Measurements from ENCODE around the gene AFF3. TPM values are rescaled to one million over a fixed set of nuclear protein-coding genes. Genes with fewer than 3 reads are reported as not detected.

The AFF3 gene
- total RNA-seq, 2 experiments from 2014 or later, result 0.09 to 0.55 TPM

GRCh38 chr2:99860720-99861375, 281.5 kb downstream of the AFF3 start:
- peaks cover 2% of the 10 kb centered on the region for H3K4me1 Mint-ChIP-seq

GRCh38 chr2:99858951-99859596, 283.3 kb downstream of the AFF3 start:
- peaks cover 2% of the 10 kb centered on the region for H3K4me1 Mint-ChIP-seq
- H3K4me3 Mint-ChIP-seq, result no peak overlapping the region
- no peak overlapping the region for H3K27ac Mint-ChIP-seq
- no peaks in the 10 kb centered on the region for H3K36me3 Mint-ChIP-seq
- no peak for DNase-seq
- no peaks in the 10 kb centered on the region for H3K9me3 Mint-ChIP-seq (ENCODE audit: low read depth)
- H3K27me3 Mint-ChIP-seq, result peaks cover 8% of the 10 kb centered on the region
- ATAC-seq, result no peak
- CTCF ChIA-PET, result no interaction called here

More at GRCh38 chr2:99860720-99861375, 281.5 kb downstream of the AFF3 start:
- no peak for DNase-seq
- peaks cover 4% of the 10 kb centered on the region for H3K27me3 Mint-ChIP-seq
- no peaks in the 10 kb centered on the region for H3K36me3 Mint-ChIP-seq
- no peak overlapping the region for H3K27ac Mint-ChIP-seq
- no peak overlapping the region for H3K4me3 Mint-ChIP-seq
- ATAC-seq, result no peak
- CTCF ChIA-PET, result no interaction called here
- no peaks in the 10 kb centered on the region for H3K9me3 Mint-ChIP-seq (ENCODE audit: low read depth)

DNA sequence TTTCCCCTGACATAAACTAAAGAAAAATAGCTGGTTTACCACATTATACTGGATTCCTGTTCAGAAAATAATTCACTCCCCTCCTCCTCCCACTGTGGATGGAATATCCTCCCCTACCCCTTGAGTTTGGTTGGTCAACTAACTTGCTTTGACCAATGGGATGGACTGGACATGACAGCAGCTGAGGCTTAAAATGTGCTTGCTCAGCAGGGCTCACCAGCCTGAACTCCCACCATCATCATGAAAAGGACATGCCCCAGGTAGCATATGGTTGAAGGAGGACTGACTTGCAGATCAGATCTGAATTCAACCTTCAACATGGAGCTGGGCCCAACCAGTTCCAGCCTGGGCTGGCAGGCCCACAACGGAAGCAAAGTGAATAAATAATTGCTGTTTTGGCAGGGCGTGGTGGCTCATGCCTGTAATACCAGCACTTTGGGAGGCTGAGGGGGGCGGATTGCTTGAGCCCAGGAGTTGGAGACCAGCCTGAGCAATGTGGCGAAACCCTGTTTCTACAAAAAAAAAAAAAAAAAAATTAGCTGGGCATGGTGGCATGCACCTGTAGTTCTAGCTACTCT, 284.4 kb downstream of the AFF3 start:
- Mint-ChIP-seq H3K27me3 (peaks cover 8% of the 10 kb centered on the region), H3K27ac (no peak overlapping the region), H3K36me3 (no peaks in the 10 kb centered on the region), H3K4me1 (peaks cover 2% of the 10 kb centered on the region), H3K9me3 (ENCODE audit: low read depth) (no peaks in the 10 kb centered on the region), H3K4me3 (no peak overlapping the region)
- ATAC-seq, result no peak
- no peak for DNase-seq
- CTCF ChIA-PET, result no interaction called here

GRCh38 chr2:99857372-99857771, 285.0 kb downstream of the AFF3 start:
- peaks cover 8% of the 10 kb centered on the region for H3K27me3 Mint-ChIP-seq
- H3K27ac Mint-ChIP-seq, result no peak overlapping the region
- CTCF ChIA-PET, result no interaction called here
- peaks cover 2% of the 10 kb centered on the region for H3K4me1 Mint-ChIP-seq
- H3K4me3 Mint-ChIP-seq, result no peak overlapping the region
- H3K36me3 Mint-ChIP-seq, result no peaks in the 10 kb centered on the region
- no peaks in the 10 kb centered on the region for H3K9me3 Mint-ChIP-seq (ENCODE audit: low read depth)
- ATAC-seq (no peak), DNase-seq (no peak)

- ATAC-seq (no peak), DNase-seq (no peak)
- CTCF ChIA-PET, result no interaction called here
- H3K9me3 Mint-ChIP-seq (ENCODE audit: low read depth), result no peaks in the 10 kb centered on the region
- H3K36me3 Mint-ChIP-seq, result no peaks in the 10 kb centered on the region
- peaks cover 11% of the 10 kb centered on the region for H3K27me3 Mint-ChIP-seq
- H3K4me1 Mint-ChIP-seq, result peaks cover 2% of the 10 kb centered on the region
- H3K4me3 Mint-ChIP-seq, result no peak overlapping the region
- H3K27ac Mint-ChIP-seq, result no peak overlapping the region
Measured at GRCh38 chr2:99856119-99856518, 286.3 kb downstream of the AFF3 start.

DNA sequence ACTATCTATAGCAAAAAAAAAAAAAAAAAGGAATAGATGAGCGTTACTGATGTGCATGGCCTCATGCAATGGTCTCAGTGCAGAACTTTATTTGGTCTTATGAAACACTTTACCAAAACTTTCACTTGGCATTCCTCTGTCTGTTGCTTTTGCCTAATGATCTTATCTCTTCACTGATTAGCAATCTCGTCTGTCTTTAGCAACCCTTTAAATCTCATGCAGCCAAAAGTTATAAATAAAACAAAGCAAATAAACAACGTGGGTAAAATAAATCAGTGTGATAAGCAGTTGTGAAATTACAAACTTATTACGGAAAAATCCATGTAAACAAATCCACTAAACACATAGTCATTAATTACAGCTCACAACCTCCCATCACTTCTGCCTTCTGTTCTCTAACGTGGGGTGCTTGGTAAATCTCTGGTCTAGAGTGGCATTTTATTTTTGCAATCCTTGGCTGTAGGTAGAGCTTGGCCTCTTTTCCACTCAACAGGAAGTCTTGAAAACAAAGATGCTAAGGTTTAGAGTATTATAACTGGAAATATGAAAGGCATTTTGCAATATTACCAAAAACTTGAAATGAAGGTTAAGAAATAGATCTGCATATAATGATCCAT, 288.0 kb downstream of the AFF3 start:
- no peak for ATAC-seq
- Mint-ChIP-seq H3K36me3 (no peaks in the 10 kb centered on the region), H3K4me3 (no peak overlapping the region), H3K27me3 (peaks cover 11% of the 10 kb centered on the region), H3K27ac (no peak overlapping the region), H3K9me3 (ENCODE audit: low read depth) (no peaks in the 10 kb centered on the region), H3K4me1 (no peaks in the 10 kb centered on the region)
- CTCF ChIA-PET, result no interaction called here
- DNase-seq, result no peak

- no peaks in the 10 kb centered on the region for H3K36me3 Mint-ChIP-seq
- no peaks in the 10 kb centered on the region for H3K9me3 Mint-ChIP-seq (ENCODE audit: low read depth)
- H3K4me3 Mint-ChIP-seq, result no peak overlapping the region
- ATAC-seq (no peak), DNase-seq (no peak)
- peaks cover 11% of the 10 kb centered on the region for H3K27me3 Mint-ChIP-seq
- CTCF ChIA-PET, result no interaction called here
- no peak overlapping the region for H3K27ac Mint-ChIP-seq
- no peaks in the 10 kb centered on the region for H3K4me1 Mint-ChIP-seq
Measured at GRCh38 chr2:99852956-99853355, 289.4 kb downstream of the AFF3 start.

DNA sequence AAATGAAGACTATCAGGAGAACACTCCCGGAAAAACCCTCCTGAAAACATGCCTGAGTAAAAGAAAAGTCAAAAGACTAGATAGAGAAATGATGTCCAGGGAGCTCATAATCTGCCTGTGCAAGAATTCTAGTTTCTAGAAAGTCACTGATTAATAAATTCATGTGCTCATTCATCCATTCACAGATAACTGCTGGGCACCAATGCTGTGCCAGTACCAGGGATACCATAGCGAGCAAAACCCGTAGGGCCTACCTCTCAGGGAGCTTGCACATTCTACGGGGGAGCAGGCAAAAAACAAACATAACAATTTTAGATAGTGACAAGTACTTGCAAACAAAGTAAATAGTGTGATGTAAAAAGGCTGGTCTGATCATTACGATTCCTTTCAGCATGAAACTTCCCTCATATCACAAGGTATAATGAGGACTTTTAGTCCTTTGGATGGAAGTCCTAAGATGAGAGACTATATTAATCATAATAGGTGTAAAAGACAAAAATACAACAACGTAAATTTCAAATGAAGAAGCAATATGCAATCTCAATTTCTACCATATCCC, 289.9 kb downstream of the AFF3 start:
- no peak for ATAC-seq
- Mint-ChIP-seq H3K27ac (no peak overlapping the region), H3K4me1 (no peaks in the 10 kb centered on the region), H3K4me3 (no peak overlapping the region), H3K36me3 (no peaks in the 10 kb centered on the region), H3K27me3 (peaks cover 11% of the 10 kb centered on the region), H3K9me3 (ENCODE audit: low read depth) (no peaks in the 10 kb centered on the region)
- CTCF ChIA-PET, result no interaction called here
- DNase-seq, result no peak

DNA sequence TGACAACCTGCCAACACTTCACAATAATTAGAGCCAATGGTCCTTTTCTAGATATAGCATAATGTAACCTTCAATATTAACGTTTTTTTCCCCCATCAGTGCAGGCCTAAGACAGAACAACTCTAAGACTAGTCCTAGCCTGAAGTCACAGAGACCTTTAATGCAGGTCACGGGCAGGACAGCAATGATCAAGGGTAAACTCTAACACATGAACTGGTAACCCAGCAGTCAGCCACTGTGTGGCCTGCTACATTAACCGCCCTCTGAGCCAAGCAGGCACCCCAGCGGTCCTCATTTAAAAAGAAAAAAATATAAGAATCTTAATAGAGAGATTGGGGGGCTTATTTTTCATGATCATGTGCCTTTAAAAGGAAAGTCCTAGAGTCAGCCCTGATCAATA, 290.6 kb downstream of the AFF3 start:
- H3K27me3 Mint-ChIP-seq, result peaks cover 11% of the 10 kb centered on the region
- no peak overlapping the region for H3K27ac Mint-ChIP-seq
- ATAC-seq, result no peak
- H3K9me3 Mint-ChIP-seq (ENCODE audit: low read depth), result no peaks in the 10 kb centered on the region
- no peaks in the 10 kb centered on the region for H3K4me1 Mint-ChIP-seq
- H3K36me3 Mint-ChIP-seq, result no peaks in the 10 kb centered on the region
- no peak for DNase-seq
- CTCF ChIA-PET, result no interaction called here
- H3K4me3 Mint-ChIP-seq, result no peak overlapping the region

DNA sequence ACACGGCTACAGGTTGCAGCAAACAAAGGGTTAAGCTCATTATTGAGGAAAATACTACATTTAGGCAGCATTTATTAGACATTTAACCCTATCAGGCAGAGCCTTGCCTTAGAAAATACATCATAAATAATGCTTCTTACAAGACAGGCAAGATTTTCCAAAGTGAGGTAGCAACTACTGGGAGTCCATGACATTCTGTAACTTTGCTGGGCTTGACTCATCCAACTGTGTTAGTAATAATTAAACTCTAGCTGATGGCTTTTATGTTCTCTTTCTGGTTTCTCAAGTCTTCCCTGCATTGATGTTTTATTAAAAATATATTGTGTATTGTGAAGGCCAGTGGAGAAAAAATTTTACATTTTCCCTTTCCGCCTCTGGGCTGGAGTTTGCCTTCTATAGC, 291.3 kb downstream of the AFF3 start:
- Mint-ChIP-seq H3K4me3 (no peak overlapping the region), H3K4me1 (no peaks in the 10 kb centered on the region), H3K36me3 (no peaks in the 10 kb centered on the region), H3K9me3 (ENCODE audit: low read depth) (no peaks in the 10 kb centered on the region), H3K27me3 (peaks cover 11% of the 10 kb centered on the region), H3K27ac (no peak overlapping the region)
- DNase-seq (no peak), ATAC-seq (no peak)
- CTCF ChIA-PET, result no interaction called here

- no peak for ATAC-seq
- H3K36me3 Mint-ChIP-seq, result no peaks in the 10 kb centered on the region
- no peak overlapping the region for H3K4me3 Mint-ChIP-seq
- H3K27me3 Mint-ChIP-seq, result peaks cover 11% of the 10 kb centered on the region
- no peaks in the 10 kb centered on the region for H3K9me3 Mint-ChIP-seq (ENCODE audit: low read depth)
- H3K4me1 Mint-ChIP-seq, result no peaks in the 10 kb centered on the region
- no peak for DNase-seq
- CTCF ChIA-PET, result no interaction called here
- no peak overlapping the region for H3K27ac Mint-ChIP-seq
Measured at GRCh38 chr2:99850084-99850710, 292.2 kb downstream of the AFF3 start.

GRCh38 chr2:99846462-99847107, 295.8 kb downstream of the AFF3 start:
- no peak overlapping the region for H3K27ac Mint-ChIP-seq
- no peak overlapping the region for H3K4me3 Mint-ChIP-seq
- H3K27me3 Mint-ChIP-seq, result no peaks in the 10 kb centered on the region
- H3K4me1 Mint-ChIP-seq, result no peaks in the 10 kb centered on the region
- CTCF ChIA-PET, result no interaction called here
- DNase-seq (no peak), ATAC-seq (no peak)
- no peaks in the 10 kb centered on the region for H3K9me3 Mint-ChIP-seq (ENCODE audit: low read depth)
- H3K36me3 Mint-ChIP-seq, result no peaks in the 10 kb centered on the region

GRCh38 chr2:99845296-99845695, 297.1 kb downstream of the AFF3 start:
- no peak overlapping the region for H3K27ac Mint-ChIP-seq
- H3K9me3 Mint-ChIP-seq (ENCODE audit: low read depth), result no peaks in the 10 kb centered on the region
- H3K4me3 Mint-ChIP-seq, result no peak overlapping the region
- CTCF ChIA-PET, result no interaction called here
- no peak for DNase-seq
- H3K36me3 Mint-ChIP-seq, result no peaks in the 10 kb centered on the region
- no peaks in the 10 kb centered on the region for H3K4me1 Mint-ChIP-seq
- H3K27me3 Mint-ChIP-seq, result no peaks in the 10 kb centered on the region
- no peak for ATAC-seq
